ENCODE measurements around the gene IGDCC3.

The IGDCC3 gene

GRCh38 chr15:65388306-65389080, 10.7 kb upstream of the IGDCC3 start:
- DNase-seq (ENCODE audit: low read depth in 3 of 3), result no peak

- DNase-seq (ENCODE audit: low read depth in 3 of 3), result no peak
Measured at GRCh38 chr15:65386886-65387285, 9.1 kb upstream of the IGDCC3 start.

- DNase-seq (ENCODE audit: low read depth in 3 of 3), result no peak
Measured at GRCh38 chr15:65386376-65386775, 8.6 kb upstream of the IGDCC3 start.

GRCh38 chr15:65385870-65386258, 8.1 kb upstream of the IGDCC3 start:
- DNase-seq (ENCODE audit: low read depth in 3 of 3), result no peak

GRCh38 chr15:65384895-65385869, 7.4 kb upstream of the IGDCC3 start:
- peak; percentile 70 to 88 (median 83) for DNase-seq (ENCODE audit: low read depth in 3 of 3)

GRCh38 chr15:65384505-65384894, 6.7 kb upstream of the IGDCC3 start:
- no peak for DNase-seq (ENCODE audit: low read depth in 3 of 3)

GRCh38 chr15:65383991-65384390, 6.2 kb upstream of the IGDCC3 start:
- no peak for DNase-seq (ENCODE audit: low read depth in 3 of 3)

GRCh38 chr15:65383456-65383855, 5.7 kb upstream of the IGDCC3 start:
- no peak for DNase-seq (ENCODE audit: low read depth in 3 of 3)

GRCh38 chr15:65382921-65383320, 5.1 kb upstream of the IGDCC3 start:
- no peak for DNase-seq (ENCODE audit: low read depth in 3 of 3)

GRCh38 chr15:65382146-65382491, 4.3 kb upstream of the IGDCC3 start:
- DNase-seq (ENCODE audit: low read depth in 3 of 3), result no peak

- no peak for DNase-seq (ENCODE audit: low read depth in 3 of 3)
Measured at GRCh38 chr15:65381445-65382145, 3.8 kb upstream of the IGDCC3 start.

GRCh38 chr15:65379986-65380385, 2.2 kb upstream of the IGDCC3 start:
- no peak for DNase-seq (ENCODE audit: low read depth in 3 of 3)

GRCh38 chr15:65377105-65377975, 462 bp downstream of the IGDCC3 start:
- DNase-seq (ENCODE audit: low read depth in 3 of 3), result no peak

GRCh38 chr15:65376767-65377104, 1.1 kb downstream of the IGDCC3 start:
- DNase-seq (ENCODE audit: low read depth in 3 of 3), result no peak

GRCh38 chr15:65375871-65376607, 1.8 kb downstream of the IGDCC3 start:
- DNase-seq (ENCODE audit: low read depth in 3 of 3), result no peak

GRCh38 chr15:65374821-65375401, 2.9 kb downstream of the IGDCC3 start:
- no peak for DNase-seq (ENCODE audit: low read depth in 3 of 3)

- DNase-seq (ENCODE audit: low read depth in 3 of 3), result no peak
Measured at GRCh38 chr15:65374334-65374733, 3.5 kb downstream of the IGDCC3 start.

GRCh38 chr15:65373163-65373651, 4.6 kb downstream of the IGDCC3 start:
- no peak for DNase-seq (ENCODE audit: low read depth in 3 of 3)

GRCh38 chr15:65372787-65373067, 5.1 kb downstream of the IGDCC3 start:
- no peak for DNase-seq (ENCODE audit: low read depth in 3 of 3)

All from stimulated activated CD4-positive, alpha-beta T cell treated with anti-CD3 and anti-CD28 coated beads, TNF-alpha, amount 100 ng/mL, for 48 hours (primary cell).